ENCODE data around the gene PRXL2C.
A peak's percentile ranks its signal among the peaks of the same experiment; 100 is the strongest.
"Not testable (repeated sequence)": the region's sequence is repeated elsewhere in the genome, so short reads cannot be mapped to it uniquely, and the experiment has no call there.

PRXL2C gene

DNA sequence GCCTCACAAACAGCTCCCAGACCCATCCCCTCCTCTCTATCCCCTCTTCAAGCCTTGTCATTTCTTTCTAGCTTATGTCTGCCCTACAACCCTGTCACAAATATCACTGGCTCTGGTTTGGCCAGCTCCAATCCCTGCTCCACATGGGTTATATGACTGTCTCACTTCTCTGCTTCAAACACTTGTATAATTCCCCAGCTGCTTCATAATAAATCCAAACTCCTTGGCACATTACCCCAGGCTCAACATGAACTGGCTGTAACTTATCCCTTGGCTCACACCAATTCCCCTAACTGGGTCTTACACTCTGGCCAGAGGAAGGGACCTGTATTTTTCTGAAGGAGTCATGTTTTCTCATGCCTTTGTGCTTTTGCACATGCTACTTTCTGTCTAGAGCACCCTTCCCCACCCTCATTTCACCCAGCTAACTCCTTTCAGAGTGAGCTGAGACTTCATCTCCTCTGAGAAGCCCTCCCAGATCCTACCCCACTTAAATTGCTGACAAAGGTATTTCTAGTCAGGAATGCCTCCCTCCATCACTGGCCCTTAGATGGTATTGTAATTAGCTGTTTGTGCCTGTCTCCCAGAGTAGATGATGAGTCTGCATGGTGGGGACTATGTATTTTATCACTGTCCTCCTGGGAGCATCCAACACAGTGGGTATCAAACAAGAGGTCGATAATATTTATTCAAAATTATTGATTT lies 5.3 kb downstream of the PRXL2C start:
- DNase-seq (ENCODE audit: low read depth) = no peak

DNA sequence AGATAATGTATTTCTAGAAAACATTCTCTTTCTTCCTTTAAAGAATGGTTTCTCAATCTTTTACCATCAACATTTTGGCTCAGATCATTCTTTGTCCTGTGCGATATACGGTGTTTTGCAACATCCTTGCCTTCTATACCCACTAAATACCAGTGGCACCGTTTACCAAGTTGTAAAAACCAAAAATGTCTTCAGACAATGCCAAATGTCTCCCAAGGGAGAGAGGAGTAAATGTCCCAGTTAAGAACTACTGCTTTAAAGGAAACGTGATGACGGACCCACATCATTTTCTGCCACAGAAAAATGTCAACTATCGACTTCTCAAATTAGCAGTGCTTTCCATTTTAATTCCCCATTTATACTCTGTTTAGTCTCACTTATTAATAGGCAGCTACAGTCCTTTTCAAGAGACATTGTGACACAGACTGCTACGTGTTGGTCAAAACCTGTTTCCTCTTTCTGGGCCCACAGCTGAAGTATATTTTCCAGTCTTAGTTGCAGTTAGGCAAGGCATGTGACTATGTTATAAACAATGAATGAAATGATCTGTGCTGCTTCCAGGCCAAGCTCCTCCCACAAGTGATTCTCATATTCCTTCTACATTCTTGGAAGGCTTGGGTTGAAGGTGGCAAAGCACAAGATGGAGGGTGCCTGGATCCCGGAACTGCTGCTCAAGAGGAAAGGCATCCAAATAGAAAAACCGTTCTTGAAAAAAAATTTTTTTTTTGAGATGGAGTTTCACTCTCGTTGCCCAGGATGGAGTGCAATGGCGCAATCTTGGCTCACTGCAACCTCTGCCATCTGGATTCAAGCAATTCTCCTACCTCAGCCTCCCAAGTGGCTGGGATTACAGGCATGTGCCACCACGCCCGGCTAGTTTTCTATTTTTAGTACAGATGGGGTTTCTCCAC lies 8.8 kb downstream of the PRXL2C start:
- DNase-seq (ENCODE audit: low read depth) = peak; percentile 95

DNA sequence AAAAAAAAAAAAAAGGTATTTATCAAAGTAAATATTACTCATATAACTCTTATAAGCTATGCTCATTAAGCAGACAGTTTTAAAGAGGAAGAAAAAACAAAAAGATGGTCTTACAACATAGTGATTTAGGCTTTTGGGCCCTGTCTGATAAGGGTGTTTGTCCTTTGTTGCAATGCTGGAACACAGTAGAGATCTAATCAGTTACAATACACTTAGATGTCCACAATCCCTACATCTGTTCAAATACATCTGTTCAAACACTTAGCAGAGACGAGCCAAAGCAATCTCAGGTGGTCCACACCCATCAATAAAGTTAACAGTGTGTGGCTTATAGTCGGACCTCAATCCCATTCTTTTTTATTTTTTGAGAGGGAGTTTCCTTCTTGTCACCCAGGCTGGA lies 11.0 kb downstream of the PRXL2C start:
- no peak for DNase-seq (ENCODE audit: low read depth)

GRCh38 chr9:96641514-96641913 lies 13.6 kb downstream of the PRXL2C start:
- DNase-seq (ENCODE audit: low read depth) = no peak

DNA sequence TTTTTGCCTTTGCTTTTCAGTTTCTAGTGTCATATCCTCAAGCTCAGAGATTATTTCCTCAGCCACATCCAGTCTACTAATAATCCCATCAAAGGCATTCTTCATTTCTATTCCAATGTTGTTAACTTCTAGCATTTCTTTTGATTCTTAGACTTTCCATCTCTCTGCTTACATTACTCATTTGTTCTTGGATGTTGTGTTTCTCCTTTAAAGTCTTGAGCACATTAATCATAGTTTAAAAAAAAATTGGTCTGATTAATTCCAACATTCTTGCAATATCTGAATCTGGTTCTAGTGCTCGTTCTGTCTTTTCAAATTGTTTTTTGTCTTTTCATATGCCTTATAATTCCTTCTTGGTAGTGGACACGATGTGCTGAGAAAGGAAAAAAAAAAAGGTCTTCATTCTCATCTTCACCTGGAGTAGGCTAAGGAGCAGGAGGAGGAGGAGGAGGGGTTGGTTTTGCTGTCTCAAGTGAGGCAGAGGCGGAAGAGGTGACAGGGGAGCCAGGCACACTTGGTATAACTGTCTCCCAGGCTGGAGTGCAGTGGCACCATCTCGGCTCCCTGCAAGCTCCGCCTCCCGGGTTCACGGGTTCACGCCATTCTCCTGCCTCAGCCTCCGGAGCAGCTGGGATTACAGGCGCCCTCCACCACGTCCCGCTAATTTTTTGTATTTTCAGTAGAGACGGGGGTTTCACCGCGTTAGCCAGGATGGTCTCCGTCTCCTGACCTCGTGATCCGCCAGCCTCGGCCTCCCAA lies 16.3 kb downstream of the PRXL2C start:
- no peak for DNase-seq (ENCODE audit: low read depth)

DNA sequence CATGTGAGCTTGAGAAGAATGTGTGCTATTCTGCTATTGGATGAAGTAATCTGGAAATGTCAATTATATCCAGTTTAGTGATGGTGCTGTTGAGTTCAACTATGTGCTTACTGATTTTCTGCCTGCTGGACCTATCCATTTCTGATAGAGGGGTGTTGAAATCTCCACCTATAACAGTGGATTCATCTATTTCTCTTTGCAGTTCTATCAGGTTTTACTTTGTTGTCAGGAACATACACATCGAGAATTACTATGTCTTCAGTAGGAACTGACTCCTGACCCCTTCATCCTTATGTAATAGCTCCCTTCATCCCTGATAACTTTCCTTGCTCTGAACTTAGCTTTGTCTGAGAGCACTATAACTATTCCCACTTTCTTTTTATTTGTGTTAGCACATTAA lies 18.7 kb downstream of the PRXL2C start:
- no peak for DNase-seq (ENCODE audit: low read depth)

DNA sequence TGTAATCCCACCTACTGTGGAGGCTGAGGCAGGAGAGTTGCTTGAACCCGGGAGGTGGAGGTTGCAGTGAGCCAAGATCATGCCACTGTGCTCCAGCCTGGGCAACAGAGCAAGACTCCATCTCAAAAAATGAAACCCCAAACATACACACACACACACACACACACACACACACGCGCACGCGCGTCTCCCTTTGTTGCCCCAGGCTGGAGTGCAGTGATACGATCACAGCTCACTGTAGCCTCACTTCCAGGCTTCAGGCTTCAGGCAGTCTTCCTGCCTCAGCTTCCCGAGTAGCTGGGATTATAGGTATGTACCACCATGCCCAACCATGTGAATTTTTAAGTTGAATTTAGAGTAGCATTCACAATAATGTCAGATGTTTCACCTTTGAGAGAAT lies 21.5 kb downstream of the PRXL2C start:
- DNase-seq (ENCODE audit: low read depth) = not testable (repeated sequence)

DNA sequence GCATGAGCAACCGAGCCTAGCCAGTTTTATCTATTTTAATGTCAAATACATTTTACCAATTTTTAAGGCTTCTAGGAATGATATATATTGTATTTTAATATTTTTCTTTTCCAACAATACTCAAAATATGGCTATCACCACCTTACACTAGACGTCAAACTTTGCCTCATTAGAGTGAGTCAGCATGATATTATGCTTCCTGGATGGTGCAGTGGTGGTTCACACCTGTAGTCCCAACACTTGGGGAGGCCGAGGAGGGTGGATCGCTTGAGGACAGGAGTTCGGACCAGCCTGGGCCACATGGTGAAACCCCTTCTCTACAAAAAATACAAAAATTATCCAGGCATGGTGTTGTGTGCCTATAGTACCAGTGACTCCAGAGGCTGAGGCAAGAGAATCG lies 28.2 kb downstream of the PRXL2C start:
- DNase-seq (ENCODE audit: low read depth) = no peak

GRCh38 chr9:96621618-96622017 lies 33.5 kb downstream of the PRXL2C start:
- no peak for DNase-seq (ENCODE audit: low read depth)

- no peak for DNase-seq (ENCODE audit: low read depth)
These were observed 34.3 kb downstream of the PRXL2C start for GRCh38 chr9:96620832-96621269.

DNA sequence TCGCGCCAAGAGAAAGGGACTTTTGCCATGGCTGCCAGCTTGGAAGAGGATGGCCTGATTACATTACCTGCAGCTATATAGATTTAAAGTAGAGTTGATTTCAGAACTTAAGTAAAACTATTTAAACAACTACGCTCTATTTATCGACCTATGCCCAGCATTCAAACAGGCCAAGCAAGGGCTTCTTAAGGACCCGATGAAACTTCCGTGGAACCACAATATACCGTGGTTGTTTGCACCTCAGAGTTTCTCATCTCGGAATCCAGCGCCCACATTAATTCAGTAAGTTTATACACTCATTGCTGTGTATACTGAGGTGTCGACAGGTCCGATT lies 35.0 kb downstream of the PRXL2C start:
- no peak for DNase-seq (ENCODE audit: low read depth)

GRCh38 chr9:96619491-96620180 lies 35.5 kb downstream of the PRXL2C start, which contains the start of gene CDC14B:
CDC14B (minus strand) TSS chr9:96619843; CDS start chr9:96619378, 465 bp downstream.
- no peak for DNase-seq (ENCODE audit: low read depth)

DNA sequence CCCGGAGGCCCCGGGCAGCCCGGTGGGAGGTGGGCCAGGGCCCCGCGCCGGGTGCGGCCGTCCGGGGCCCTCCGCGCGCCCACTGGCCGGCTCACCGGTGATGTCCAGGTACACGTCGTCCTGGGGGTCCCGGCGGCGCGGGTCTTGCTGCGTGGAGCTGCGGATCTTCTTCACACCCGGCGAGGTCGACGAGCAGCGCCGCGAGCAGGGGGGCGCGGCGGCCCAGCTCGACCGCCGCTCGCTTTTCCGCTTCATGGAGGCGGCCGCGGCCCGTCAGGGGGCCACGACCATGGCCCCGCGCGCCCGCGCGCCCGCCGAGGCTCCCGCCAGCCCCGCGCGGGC lies 36.0 kb downstream of the PRXL2C start:
- DNase-seq (ENCODE audit: low read depth) = no peak

DNA sequence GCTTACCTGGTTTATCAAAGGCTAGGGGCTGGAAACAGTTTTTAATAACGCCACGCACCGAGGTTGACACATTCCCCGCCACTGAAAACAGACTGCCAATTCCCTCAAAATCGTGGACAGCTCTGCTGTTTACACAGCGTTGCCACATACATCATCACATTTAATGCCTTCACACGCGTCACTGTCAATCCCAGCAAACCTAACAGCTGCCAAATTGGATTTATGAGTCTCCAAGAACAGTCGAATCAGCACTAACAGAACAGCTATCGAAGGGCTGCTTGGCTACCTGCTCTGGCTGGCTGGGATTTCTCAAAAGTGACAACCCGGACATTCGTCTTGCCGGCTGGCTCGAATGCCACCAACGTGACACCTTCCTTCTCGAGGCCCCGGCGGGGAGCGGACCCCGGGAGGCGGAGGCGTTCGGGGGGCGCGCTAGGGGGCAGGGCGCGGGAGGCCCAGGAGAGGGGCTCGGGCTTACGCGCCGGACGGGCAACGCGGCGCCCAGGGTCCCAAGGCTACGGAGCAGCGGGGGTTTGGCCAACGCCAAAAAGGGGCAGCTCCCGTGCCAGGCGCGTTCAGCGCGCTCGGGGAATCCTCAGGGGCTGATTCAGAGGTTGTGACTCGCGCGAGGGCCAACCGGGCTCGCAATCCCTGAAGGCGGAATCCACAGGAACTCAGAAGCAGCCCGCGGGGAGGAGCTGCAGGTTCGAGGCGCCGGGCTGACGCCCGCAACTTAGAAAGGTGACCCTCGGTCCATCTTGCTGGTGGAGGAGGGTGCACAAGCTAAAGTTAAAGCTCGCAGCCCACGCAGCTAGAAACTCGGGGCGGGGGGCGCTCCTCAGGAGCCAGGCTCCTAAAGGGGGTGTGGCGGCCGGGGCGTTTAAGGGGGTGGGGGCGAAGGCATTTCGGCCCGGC lies 36.7 kb downstream of the PRXL2C start:
- DNase-seq (ENCODE audit: low read depth) = no peak

- no peak for DNase-seq (ENCODE audit: low read depth)
These were observed 37.5 kb downstream of the PRXL2C start for GRCh38 chr9:96617439-96618185.

DNA sequence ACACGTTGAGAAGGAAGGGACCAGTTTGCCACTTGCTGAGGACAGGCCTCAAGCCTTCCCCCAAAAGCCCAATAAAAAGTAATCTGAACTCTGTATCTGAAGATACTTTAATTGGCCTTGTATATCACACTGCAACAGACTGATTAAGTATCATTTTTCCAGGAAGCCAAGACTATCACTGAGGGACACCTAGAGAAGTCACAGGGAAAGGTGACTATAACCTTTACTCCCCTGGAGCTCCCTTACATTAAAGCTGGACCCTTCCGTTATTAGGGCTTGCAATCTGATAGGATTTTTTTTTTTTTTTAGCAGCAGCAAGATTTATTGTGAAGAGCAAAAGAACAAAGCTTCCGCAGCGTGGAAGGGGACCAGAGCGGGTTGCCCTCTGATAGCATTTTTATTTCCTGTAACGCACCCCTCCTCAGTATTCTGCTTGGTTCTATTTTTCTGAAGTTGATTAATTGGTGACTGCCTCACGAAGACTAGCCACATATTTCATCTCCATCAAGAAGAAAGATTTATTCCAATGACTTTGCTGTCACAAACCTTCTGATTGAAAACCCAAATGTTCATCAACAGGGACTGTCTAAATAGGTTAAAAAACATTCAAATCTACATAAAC lies 38.2 kb downstream of the PRXL2C start:
- DNase-seq (ENCODE audit: low read depth) = no peak

DNA sequence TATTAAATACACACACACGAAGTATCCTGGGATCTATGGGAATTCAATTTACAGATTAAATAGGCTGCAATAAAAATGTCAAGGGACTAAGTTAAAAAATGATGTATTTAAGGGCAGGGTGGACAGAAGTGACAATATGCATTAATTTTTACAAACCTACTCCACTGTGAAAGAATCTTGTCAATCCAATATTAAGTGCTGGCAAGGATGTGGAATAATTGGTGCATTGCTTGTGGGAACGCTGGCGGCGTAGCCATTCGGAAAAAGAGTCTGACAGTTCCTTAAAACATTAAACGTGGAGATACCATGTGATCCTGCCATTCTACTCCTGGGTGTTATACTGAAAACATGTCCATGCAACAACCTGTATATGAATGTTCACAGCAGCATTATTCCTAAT lies 39.7 kb downstream of the PRXL2C start:
- DNase-seq (ENCODE audit: low read depth) = no peak

- not testable (repeated sequence) for DNase-seq (ENCODE audit: low read depth)
These were observed 40.5 kb downstream of the PRXL2C start for GRCh38 chr9:96614664-96615063.

- DNase-seq (ENCODE audit: low read depth) = no peak
These were observed 42.0 kb downstream of the PRXL2C start for GRCh38 chr9:96612966-96613589.

Data from GM04503 (cell line).